Activated CD8-positive, alpha-beta memory T cell treated with anti-CD3 and anti-CD28 coated beads, Interleukin-2, amount 50 U/mL, for 24 hours (primary cell): ENCODE data around the gene ALOX5AP.
A peak's percentile ranks its signal among the peaks of the same experiment; 100 is the strongest.
"Not testable (repeated sequence)": the region's sequence is repeated elsewhere in the genome, so short reads cannot be mapped to it uniquely, and the experiment has no call there.

ENCODE experiments used
- DNase-seq: peaks from one replicate; pipeline ENCODE4 v3.0.0-alpha.2; 2020; ENCODE audit errors: extremely low read depth

ALOX5AP gene

DNA sequence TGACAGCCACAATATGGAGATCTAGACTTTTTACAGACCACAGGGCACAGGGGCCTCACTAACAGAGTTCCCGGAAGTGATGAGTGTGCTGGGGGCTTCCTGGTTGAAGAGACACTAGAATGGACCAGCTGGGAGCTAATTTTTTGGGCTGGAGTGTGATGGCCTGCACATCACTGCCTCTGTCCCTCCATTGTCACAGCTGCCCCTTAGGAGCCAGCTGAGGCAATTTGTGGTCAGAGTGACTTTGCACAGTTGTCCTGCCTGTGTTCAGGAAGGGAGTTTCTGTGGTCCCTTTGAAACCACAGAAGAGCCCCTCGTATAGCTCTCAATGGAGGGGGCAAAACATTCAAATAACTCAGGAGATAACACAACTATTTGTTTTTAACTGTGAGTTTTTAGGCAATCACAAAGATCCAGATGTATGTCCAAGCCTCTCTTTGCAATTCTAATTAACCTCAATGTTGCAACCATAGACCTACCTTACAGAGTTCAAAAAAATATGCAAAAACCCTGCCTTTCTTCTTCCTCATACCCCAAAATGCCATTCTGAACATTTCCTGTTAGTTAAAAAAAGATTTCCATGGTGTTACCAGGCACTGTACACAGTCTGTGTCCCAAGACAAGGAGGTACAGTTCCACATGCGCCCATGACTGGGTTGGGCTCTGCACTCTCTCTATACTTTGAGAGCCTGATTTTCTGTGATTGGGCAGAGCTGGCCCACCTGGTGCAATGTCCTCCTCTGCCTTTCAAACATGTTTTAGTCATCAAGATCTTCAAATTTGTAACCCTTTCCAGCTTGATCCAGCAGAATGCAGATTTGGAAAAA is 2.4 kb downstream of the ALOX5AP start:
- no peak for DNase-seq

GRCh38 chr13:30738526-30739236 is 3.3 kb downstream of the ALOX5AP start:
- DNase-seq = no peak

- no peak for DNase-seq
These were observed 3.8 kb downstream of the ALOX5AP start for GRCh38 chr13:30739237-30739528.

DNA sequence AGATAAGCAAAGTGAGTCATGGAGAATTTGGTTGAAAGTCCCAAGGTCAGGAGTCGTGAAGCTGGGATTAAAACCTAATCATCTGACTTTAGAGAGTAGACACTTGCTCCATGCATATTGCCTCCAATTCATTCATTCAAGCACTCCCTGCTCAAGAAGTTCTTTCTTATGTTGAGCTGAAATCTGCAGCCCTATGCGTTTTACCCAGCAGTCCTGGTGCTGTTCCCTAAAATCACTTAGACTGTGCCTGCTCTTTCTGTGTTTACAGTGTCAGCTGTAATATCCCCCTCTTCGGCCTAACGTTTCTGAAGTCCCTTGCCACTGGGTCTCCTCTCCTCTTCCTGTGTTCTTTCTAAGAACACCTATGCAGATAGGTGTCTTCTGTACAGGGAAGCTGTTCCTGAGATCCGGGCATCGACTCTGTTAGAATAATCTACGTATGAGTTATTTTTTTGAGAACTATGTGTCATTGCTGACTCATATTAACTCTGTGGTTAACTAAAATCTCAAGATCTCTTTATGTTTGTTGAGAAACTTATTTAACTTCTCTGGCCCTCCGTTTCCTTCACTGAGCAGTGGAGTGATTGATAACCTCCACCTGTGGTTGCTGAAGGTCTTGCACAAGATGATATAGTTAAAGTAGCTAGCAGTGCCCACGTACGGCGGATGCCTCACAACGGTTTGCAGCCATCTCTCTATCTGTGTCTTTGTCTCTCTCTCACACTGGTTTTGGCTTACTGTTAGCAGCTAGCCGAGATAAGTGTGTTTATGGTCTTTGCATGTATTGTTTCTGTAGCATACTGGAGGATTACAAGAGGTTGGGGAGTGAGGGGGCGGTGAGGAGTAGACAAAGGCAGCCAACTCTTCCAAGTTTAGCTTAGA is 4.7 kb downstream of the ALOX5AP start:
- peak; percentile 47 for DNase-seq

- DNase-seq = no peak
These were observed 7.6 kb downstream of the ALOX5AP start for GRCh38 chr13:30742901-30743300.

- no peak for DNase-seq
These were observed 8.1 kb downstream of the ALOX5AP start for GRCh38 chr13:30743319-30744055.

DNA sequence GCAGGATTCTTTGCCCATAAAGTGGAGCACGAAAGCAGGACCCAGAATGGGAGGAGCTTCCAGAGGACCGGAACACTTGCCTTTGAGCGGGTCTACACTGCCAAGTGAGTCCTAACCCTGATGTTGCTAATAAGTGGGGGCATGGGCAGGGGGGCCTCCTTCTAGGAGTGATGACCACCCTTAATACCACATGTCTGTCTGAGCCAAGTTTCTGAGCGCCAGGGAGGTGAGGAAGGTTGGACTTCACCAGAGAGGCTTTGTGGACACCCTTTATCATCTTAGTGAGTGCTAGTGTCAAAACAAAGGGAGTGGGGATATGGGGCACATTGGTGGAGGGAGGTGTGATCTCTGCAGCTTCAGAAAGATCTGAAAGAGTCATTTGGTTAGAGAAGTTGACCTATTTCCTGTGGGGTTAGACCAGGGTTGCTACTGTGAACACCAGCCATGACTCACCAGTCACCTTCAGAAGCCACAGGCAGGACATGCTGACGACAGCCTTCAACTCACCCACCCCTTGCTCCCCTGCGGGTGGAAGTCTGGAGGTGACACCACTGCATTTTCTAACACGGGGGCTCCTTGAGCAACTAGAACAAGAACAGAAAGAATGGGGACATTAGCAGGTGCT is 8.8 kb downstream of the ALOX5AP start:
- peak; percentile 82 for DNase-seq

DNA sequence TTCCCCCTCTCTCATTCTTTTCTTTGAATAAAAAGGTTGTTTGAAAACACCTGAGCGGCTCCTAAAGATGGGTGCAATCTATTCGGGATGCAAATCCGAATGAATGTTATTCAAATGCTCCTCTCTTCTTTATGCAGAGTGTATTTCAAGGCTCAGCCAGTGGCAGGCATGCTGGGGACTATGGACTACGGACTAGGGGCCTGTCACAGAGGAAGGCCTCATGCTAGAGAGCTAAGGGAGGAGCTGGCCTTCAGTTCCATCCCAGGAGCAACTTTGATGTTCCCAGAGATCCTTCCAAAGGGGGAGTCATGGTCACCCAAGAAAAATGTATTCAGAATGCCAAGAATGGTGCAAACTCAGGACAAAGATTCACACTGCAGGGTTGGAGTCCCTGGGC is 9.3 kb downstream of the ALOX5AP start:
- no peak for DNase-seq

- no peak for DNase-seq
These were observed 10.8 kb downstream of the ALOX5AP start for GRCh38 chr13:30745906-30746686.

DNA sequence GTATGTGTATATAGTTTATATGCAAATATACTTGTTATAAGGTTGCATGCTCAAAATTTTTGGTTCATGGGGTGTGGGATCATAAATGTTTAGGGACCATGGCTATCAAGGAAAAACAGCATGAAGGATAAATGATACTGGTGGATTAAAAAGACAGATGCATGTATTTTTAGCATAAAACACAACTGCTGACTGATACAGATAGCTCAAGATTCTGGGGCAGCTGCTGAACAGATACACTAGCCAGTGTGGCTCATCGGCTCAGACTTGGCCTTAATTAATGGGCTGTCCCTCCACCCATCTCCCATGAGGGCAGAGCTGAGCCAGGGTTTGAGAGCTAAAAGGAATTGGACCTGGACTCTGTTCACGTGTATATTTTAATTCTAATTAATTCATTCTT is 11.4 kb downstream of the ALOX5AP start:
- no peak for DNase-seq

DNA sequence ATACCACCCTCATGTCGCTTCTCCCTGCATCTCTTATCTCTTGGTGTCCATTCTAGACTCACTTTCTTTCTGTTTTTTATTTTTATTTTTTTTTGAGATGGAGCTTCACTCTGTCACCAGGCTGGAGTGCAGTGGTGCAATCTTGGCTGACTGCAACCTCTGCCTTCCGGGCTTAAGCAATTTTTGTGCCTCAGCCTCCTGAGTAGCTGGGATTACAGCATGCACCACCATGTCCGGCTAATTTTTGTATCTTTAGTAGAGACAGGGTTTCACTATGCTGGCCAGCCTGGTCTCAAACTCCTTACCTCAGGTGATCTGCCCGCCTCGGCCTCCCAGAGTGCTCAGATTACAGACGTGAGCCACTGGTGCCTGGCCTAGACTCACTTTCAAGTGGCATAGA is 12.5 kb downstream of the ALOX5AP start:
- DNase-seq = not testable (repeated sequence)

- no peak for DNase-seq
These were observed 13.4 kb downstream of the ALOX5AP start for GRCh38 chr13:30748717-30749116.

DNA sequence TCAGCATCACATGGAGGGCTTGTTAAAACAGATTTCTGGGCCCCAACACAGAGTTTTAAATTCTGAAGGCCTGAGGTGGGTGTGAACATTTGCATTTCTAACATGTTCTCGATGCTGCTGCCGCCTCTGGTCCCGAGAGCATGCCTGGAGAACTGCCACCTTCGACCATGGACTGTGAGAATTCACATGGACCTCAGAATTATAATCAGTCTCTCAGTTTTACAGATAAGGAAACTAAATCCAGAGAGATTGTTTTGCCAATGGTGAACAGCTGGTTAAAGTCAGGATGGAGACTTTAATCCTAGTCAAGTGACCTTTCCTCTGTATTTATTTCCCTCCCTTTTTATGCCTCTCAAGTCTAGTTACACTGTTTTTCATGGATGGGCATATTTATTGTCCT is 14.7 kb downstream of the ALOX5AP start:
- no peak for DNase-seq

DNA sequence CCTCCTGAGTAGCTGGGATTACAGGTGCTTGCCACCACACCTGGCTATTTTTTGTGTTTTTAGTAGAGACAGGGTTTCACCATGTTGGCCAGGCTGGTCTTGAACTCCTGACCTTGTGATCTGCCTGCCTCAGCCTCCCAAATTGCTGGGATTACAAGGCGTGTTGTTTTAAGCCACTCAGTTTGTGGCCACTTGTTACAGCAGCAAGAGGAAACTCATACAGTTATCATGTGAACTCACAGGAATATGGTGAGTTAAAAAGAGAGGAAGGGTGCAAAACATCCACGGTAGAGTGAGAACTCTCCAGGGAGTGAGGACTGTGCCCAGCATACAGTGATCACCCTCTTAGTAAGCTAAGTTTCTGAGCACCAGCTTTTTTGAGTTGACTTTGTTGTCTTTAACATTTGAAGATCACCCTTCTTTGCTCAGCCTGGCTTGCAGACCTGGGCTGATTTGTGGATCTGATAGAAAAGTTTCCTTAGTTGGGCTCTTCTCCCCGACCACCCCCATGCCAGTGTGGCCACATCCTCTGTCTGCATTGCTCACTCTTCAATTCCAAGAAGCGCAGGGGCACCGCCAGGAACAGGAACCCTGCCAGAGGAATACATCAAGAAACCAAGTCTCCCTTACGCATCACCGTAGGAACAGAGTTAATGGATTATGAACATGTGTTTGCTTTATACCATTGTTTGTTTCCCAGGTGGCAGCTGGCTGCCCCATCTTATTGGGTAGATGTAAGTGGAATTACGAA is 16.0 kb downstream of the ALOX5AP start:
- DNase-seq = no peak

DNA sequence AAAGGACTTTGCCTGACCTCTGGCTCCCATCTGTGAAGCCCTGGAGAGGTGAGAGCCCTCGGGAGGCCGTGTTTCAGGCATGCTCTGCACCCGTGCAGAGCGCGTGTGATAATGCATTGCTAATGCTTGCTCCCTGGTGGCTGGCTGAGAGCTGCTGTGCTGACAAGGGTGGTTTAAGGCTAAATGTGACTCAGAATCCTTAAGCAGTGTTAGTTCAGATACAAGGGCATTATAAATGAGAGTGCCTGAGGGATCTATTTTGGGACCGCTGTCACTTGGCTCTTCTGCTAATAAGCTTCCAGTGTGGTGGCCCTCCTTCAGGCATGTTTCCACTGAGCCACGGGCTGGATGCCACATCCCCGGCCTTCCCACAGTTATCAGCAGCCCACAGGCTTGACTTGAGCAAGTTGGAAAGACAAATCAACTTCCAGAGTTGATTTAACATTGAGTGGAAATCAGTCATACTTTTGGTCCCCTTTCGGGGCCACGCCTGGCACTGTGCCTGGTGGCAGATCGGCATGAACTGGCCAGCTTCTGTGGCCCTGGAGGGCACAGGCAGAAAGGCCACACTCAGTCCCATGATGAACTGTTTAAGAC is 17.0 kb downstream of the ALOX5AP start:
- no peak for DNase-seq

DNA sequence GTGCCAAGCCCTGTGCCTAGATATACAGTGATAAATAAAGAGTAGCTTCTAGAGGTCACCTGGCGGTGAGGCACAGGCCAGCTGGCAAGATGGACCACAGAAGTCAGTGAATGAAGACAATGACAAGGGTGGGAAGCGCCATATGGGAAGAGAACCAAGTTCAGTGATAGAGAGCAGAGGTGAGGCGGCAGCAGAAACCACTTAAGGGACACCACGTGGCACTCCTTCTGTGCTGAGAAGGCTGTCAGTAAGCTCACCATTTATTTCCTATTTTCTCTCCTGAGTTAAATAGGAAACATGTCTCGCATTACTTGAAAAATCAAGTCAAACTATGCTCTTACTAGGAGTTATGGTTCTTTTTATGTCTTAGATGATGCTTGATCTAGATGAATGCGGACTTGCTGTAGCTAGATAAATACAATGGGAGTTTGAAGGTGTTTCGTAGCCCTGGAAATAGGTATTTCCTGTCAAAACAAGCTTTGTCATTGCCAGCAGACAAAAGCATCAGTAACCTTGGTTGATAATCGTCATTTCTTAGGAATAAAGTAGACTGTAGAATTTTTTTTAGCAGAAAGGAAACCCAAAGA is 17.8 kb downstream of the ALOX5AP start:
- DNase-seq = no peak

DNA sequence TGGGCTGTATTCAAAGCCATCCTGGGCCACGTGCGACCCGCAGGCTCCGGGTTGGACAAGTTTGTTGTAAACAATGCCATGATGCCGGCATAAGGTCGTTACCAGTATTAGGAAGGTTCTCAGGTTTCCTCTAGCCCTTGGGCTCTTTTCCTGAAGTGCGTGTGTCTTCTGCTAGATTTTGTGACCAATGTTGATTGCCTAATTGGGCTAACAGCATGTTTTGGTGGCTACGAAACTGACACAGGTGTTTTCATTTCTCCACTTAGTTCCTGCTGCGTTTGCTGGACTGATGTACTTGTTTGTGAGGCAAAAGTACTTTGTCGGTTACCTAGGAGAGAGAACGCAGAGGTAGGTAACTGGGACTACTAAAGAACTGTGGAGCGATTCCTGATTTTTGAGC is 20.3 kb downstream of the ALOX5AP start:
- DNase-seq = no peak

- DNase-seq = no peak
These were observed 21.8 kb downstream of the ALOX5AP start for GRCh38 chr13:30757026-30757742.
